ENCODE measurements around the gene PLCL1. TPM values are rescaled to one million over a fixed set of nuclear protein-coding genes. Genes with fewer than 3 reads are reported as not detected.
A peak's percentile ranks its signal among the peaks of the same experiment; 100 is the strongest.

Gene PLCL1
- total RNA-seq, 2 donors from 2014 or later = 0.04 to 0.11 TPM

DNA sequence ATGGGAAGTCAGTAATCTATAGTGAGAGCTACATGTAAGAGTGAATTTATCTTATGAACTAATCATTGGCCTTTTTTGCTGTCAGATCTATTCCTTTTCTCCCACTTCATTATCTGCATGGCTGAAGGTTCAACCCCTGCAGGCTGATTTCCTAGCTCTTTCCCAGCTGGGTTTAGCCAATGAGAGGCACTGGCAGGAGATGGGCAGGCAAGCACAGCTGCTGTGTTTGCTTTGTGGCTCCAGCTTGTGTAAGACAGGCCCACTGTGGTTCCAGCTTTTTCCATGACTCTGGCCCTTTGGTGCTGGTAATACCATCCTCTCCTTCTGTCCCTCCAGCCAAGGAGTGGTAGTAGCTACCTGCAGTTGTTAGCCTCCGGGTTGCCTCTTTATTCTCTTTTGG is 248.8 kb downstream of the PLCL1 start:
- Mint-ChIP-seq H3K27me3 (ENCODE audit: insufficient read depth) (no peaks in the 10 kb centered on the region), H3K9me3 (no peaks in the 10 kb centered on the region), H3K4me1 (peaks cover 3% of the 10 kb centered on the region), H3K27ac (no peak overlapping the region), H3K4me3 (no peak overlapping the region), H3K36me3 (ENCODE audit: low read depth) (no peaks in the 10 kb centered on the region)
- H3K36me3 ChIP-seq (ENCODE audit: control insufficient read depth, insufficient read depth, low read length) = no peaks in the 10 kb centered on the region
- H3K9me3 ChIP-seq (ENCODE audit: control insufficient read depth, low read length) = no peaks in the 10 kb centered on the region
- no peaks in the 10 kb centered on the region for H3K4me1 ChIP-seq (ENCODE audit: control insufficient read depth, insufficient read depth, low read length)
- no peak overlapping the region for H3K9ac ChIP-seq (ENCODE audit: extremely low read depth, low read length, poor library complexity, severe bottlenecking)
- no peaks in the 10 kb centered on the region for H3K27me3 ChIP-seq (ENCODE audit: control insufficient read depth, insufficient read depth, low read length, poor library complexity, severe bottlenecking)
- no peak for DNase-seq
- H3K4me3 ChIP-seq (ENCODE audit: low read length) = no peak overlapping the region
- TF ChIP-seq, protein P1, sequence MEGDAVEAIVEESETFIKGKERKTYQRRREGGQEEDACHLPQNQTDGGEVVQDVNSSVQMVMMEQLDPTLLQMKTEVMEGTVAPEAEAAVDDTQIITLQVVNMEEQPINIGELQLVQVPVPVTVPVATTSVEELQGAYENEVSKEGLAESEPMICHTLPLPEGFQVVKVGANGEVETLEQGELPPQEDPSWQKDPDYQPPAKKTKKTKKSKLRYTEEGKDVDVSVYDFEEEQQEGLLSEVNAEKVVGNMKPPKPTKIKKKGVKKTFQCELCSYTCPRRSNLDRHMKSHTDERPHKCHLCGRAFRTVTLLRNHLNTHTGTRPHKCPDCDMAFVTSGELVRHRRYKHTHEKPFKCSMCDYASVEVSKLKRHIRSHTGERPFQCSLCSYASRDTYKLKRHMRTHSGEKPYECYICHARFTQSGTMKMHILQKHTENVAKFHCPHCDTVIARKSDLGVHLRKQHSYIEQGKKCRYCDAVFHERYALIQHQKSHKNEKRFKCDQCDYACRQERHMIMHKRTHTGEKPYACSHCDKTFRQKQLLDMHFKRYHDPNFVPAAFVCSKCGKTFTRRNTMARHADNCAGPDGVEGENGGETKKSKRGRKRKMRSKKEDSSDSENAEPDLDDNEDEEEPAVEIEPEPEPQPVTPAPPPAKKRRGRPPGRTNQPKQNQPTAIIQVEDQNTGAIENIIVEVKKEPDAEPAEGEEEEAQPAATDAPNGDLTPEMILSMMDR (conservative IDR thresholded peaks at IDR 0.05) = no peak
- H3K27ac ChIP-seq (ENCODE audit: low read depth, low read length) = no peak overlapping the region
- WGBS, 2 experiments (ENCODE audit: insufficient coverage in 1 of 2, insufficient read length in 1 of 2) = 90% methylated on average over 1 of the region's 1 CpG; no CpG with 5 or more reads in 1 of the 2 experiments

DNA sequence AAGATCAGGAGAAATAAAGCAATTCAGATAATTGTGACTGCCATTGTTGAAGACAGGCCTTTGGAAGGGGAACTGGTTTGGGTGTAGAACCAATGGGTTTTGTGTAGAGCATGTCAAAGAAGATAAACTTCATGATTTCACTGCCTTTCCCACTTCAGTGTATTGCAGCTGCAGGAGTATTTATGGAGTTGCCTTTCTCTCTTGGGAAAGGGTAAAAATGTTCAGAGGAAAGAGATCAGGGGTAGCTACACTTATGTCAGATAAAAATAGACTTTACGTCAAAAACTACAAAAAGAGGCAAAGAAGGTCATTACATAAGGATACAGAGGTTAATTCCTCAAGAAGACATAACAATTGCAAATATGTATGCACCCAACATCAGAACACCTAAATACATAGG is 249.4 kb downstream of the PLCL1 start:
- TF ChIP-seq, protein P1 (conservative IDR thresholded peaks at IDR 0.05) = no peak
- no peaks in the 10 kb centered on the region for H3K9me3 Mint-ChIP-seq
- H3K27me3 Mint-ChIP-seq (ENCODE audit: insufficient read depth) = no peaks in the 10 kb centered on the region
- Histone ChIP-seq H3K9me3 (ENCODE audit: control insufficient read depth, low read length) (no peaks in the 10 kb centered on the region), H3K27me3 (ENCODE audit: control insufficient read depth, insufficient read depth, low read length, poor library complexity, severe bottlenecking) (no peaks in the 10 kb centered on the region), H3K36me3 (ENCODE audit: control insufficient read depth, insufficient read depth, low read length) (no peaks in the 10 kb centered on the region), H3K27ac (ENCODE audit: low read depth, low read length) (no peak overlapping the region), H3K4me1 (ENCODE audit: control insufficient read depth, insufficient read depth, low read length) (no peaks in the 10 kb centered on the region), H3K9ac (ENCODE audit: extremely low read depth, low read length, poor library complexity, severe bottlenecking) (no peak overlapping the region), H3K4me3 (ENCODE audit: low read length) (no peak overlapping the region)
- H3K4me3 Mint-ChIP-seq = no peak overlapping the region
- no peak for DNase-seq
- no peak overlapping the region for H3K27ac Mint-ChIP-seq
- H3K4me1 Mint-ChIP-seq = peaks cover 3% of the 10 kb centered on the region
- H3K36me3 Mint-ChIP-seq (ENCODE audit: low read depth) = no peaks in the 10 kb centered on the region
- 100% methylated on average over 1 of the region's 1 CpG; no CpG with 5 or more reads in 1 of the 2 experiments for WGBS, 2 experiments (ENCODE audit: insufficient coverage in 1 of 2, insufficient read length in 1 of 2)

DNA sequence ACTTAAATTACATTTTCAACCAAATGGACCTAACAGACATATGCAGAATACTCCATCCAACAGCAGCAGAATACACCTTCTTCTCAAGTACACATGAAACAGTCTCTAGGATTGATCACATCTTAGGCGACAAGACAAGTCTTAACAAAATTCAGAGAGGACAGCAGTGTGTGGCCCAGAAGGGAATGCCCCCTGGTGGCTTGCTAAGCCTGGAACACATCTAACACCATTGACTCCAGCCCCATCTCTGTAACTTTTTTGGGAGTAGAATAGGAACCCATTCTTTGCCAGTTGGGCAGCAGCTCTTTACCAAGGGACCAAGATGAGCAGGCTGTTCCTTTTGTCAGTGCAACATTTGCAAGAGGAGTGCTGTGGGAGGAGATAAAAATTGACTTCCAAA is 249.9 kb downstream of the PLCL1 start:
- no peak overlapping the region for H3K27ac Mint-ChIP-seq
- no peaks in the 10 kb centered on the region for H3K36me3 Mint-ChIP-seq (ENCODE audit: low read depth)
- WGBS, 2 experiments (ENCODE audit: insufficient coverage in 1 of 2, insufficient read length in 1 of 2) = 71% methylated on average over 1 of the region's 1 CpG; no CpG with 5 or more reads in 1 of the 2 experiments
- H3K27me3 Mint-ChIP-seq (ENCODE audit: insufficient read depth) = no peaks in the 10 kb centered on the region
- TF ChIP-seq, protein P1 (conservative IDR thresholded peaks at IDR 0.05) = peak; percentile 87
- Histone ChIP-seq H3K27ac (ENCODE audit: low read depth, low read length) (no peak overlapping the region), H3K27me3 (ENCODE audit: control insufficient read depth, insufficient read depth, low read length, poor library complexity, severe bottlenecking) (no peaks in the 10 kb centered on the region), H3K9me3 (ENCODE audit: control insufficient read depth, low read length) (no peaks in the 10 kb centered on the region), H3K4me3 (ENCODE audit: low read length) (no peak overlapping the region), H3K9ac (ENCODE audit: extremely low read depth, low read length, poor library complexity, severe bottlenecking) (no peak overlapping the region), H3K36me3 (ENCODE audit: control insufficient read depth, insufficient read depth, low read length) (no peaks in the 10 kb centered on the region), H3K4me1 (ENCODE audit: control insufficient read depth, insufficient read depth, low read length) (no peaks in the 10 kb centered on the region)
- DNase-seq = peak; percentile 81
- peaks cover 3% of the 10 kb centered on the region for H3K4me1 Mint-ChIP-seq
- H3K9me3 Mint-ChIP-seq = no peaks in the 10 kb centered on the region
- H3K4me3 Mint-ChIP-seq = no peak overlapping the region

Measured in endodermal cell (in vitro differentiated cells).